Measurements from ENCODE around the gene PPM1H.

PPM1H gene

GRCh38 chr12:62793256-62794217, 141.4 kb downstream of the PPM1H start:
- H3K9me3 ChIP-seq (ENCODE audit: control insufficient read depth, low read length), result no peaks in the 10 kb centered on the region
- DNase-seq, result peak; percentile 35 to 54 (median 38)
- no peak overlapping the region for H3K4me3 ChIP-seq (ENCODE audit: insufficient read depth, low read depth, low read length, poor library complexity, severe bottlenecking)
- no peak overlapping the region for H3K27ac ChIP-seq (ENCODE audit: insufficient read depth, low read length, poor library complexity, severe bottlenecking)
- H3K36me3 ChIP-seq (ENCODE audit: control insufficient read depth, insufficient read depth, low read length), result no peaks in the 10 kb centered on the region
- no peaks in the 10 kb centered on the region for H3K27me3 ChIP-seq (replicated peaks; ENCODE audit: control insufficient read depth, insufficient read depth, low read length, poor library complexity, severe bottlenecking)
- no peaks in the 10 kb centered on the region for H3K4me1 ChIP-seq (ENCODE audit: control insufficient read depth, insufficient read depth, low read length, poor library complexity, severe bottlenecking)

- no peak for DNase-seq
- Histone ChIP-seq H3K27ac (ENCODE audit: insufficient read depth, low read length, poor library complexity, severe bottlenecking) (no peak overlapping the region), H3K4me1 (ENCODE audit: control insufficient read depth, insufficient read depth, low read length, poor library complexity, severe bottlenecking) (no peaks in the 10 kb centered on the region)
These were observed 142.6 kb downstream of the PPM1H start for GRCh38 chr12:62792236-62792870.

GRCh38 chr12:62789851-62790250, 145.1 kb downstream of the PPM1H start:
- Histone ChIP-seq H3K9me3 (ENCODE audit: control insufficient read depth, low read length) (no peaks in the 10 kb centered on the region), H3K4me1 (ENCODE audit: control insufficient read depth, insufficient read depth, low read length, poor library complexity, severe bottlenecking) (no peaks in the 10 kb centered on the region), H3K27me3 (replicated peaks; ENCODE audit: control insufficient read depth, insufficient read depth, low read length, poor library complexity, severe bottlenecking) (no peaks in the 10 kb centered on the region), H3K36me3 (ENCODE audit: control insufficient read depth, insufficient read depth, low read length) (no peaks in the 10 kb centered on the region), H3K4me3 (ENCODE audit: insufficient read depth, low read depth, low read length, poor library complexity, severe bottlenecking) (no peak overlapping the region), H3K27ac (ENCODE audit: insufficient read depth, low read length, poor library complexity, severe bottlenecking) (no peak overlapping the region)
- DNase-seq, result no peak

More at GRCh38 chr12:62792236-62792870, 142.6 kb downstream of the PPM1H start:
- H3K36me3 ChIP-seq (ENCODE audit: control insufficient read depth, insufficient read depth, low read length), result no peaks in the 10 kb centered on the region
- H3K27me3 ChIP-seq (replicated peaks; ENCODE audit: control insufficient read depth, insufficient read depth, low read length, poor library complexity, severe bottlenecking), result no peaks in the 10 kb centered on the region
- no peak overlapping the region for H3K4me3 ChIP-seq (ENCODE audit: insufficient read depth, low read depth, low read length, poor library complexity, severe bottlenecking)
- no peaks in the 10 kb centered on the region for H3K9me3 ChIP-seq (ENCODE audit: control insufficient read depth, low read length)

- no peak overlapping the region for H3K4me3 ChIP-seq (ENCODE audit: insufficient read depth, low read depth, low read length, poor library complexity, severe bottlenecking)
- H3K27ac ChIP-seq (ENCODE audit: insufficient read depth, low read length, poor library complexity, severe bottlenecking), result no peak overlapping the region
- no peak for DNase-seq
- H3K36me3 ChIP-seq (ENCODE audit: control insufficient read depth, insufficient read depth, low read length), result no peaks in the 10 kb centered on the region
- no peaks in the 10 kb centered on the region for H3K4me1 ChIP-seq (ENCODE audit: control insufficient read depth, insufficient read depth, low read length, poor library complexity, severe bottlenecking)
- no peaks in the 10 kb centered on the region for H3K9me3 ChIP-seq (ENCODE audit: control insufficient read depth, low read length)
- no peaks in the 10 kb centered on the region for H3K27me3 ChIP-seq (replicated peaks; ENCODE audit: control insufficient read depth, insufficient read depth, low read length, poor library complexity, severe bottlenecking)
These were observed 147.3 kb downstream of the PPM1H start for GRCh38 chr12:62787611-62788010.

- H3K4me3 ChIP-seq (ENCODE audit: insufficient read depth, low read depth, low read length, poor library complexity, severe bottlenecking), result no peak overlapping the region
- no peaks in the 10 kb centered on the region for H3K36me3 ChIP-seq (ENCODE audit: control insufficient read depth, insufficient read depth, low read length)
- H3K27ac ChIP-seq (ENCODE audit: insufficient read depth, low read length, poor library complexity, severe bottlenecking), result no peak overlapping the region
- no peak for DNase-seq
- no peaks in the 10 kb centered on the region for H3K9me3 ChIP-seq (ENCODE audit: control insufficient read depth, low read length)
- H3K4me1 ChIP-seq (ENCODE audit: control insufficient read depth, insufficient read depth, low read length, poor library complexity, severe bottlenecking), result no peaks in the 10 kb centered on the region
- no peaks in the 10 kb centered on the region for H3K27me3 ChIP-seq (replicated peaks; ENCODE audit: control insufficient read depth, insufficient read depth, low read length, poor library complexity, severe bottlenecking)
These were observed 147.9 kb downstream of the PPM1H start for GRCh38 chr12:62787023-62787422.

- DNase-seq, result no peak
- Histone ChIP-seq H3K27me3 (replicated peaks; ENCODE audit: control insufficient read depth, insufficient read depth, low read length, poor library complexity, severe bottlenecking) (no peaks in the 10 kb centered on the region), H3K4me3 (ENCODE audit: insufficient read depth, low read depth, low read length, poor library complexity, severe bottlenecking) (no peak overlapping the region), H3K36me3 (ENCODE audit: control insufficient read depth, insufficient read depth, low read length) (no peaks in the 10 kb centered on the region), H3K9me3 (ENCODE audit: control insufficient read depth, low read length) (no peaks in the 10 kb centered on the region), H3K27ac (ENCODE audit: insufficient read depth, low read length, poor library complexity, severe bottlenecking) (no peak overlapping the region), H3K4me1 (ENCODE audit: control insufficient read depth, insufficient read depth, low read length, poor library complexity, severe bottlenecking) (no peaks in the 10 kb centered on the region)
These were observed 148.9 kb downstream of the PPM1H start for GRCh38 chr12:62785941-62786559.

- Histone ChIP-seq H3K4me3 (ENCODE audit: insufficient read depth, low read depth, low read length, poor library complexity, severe bottlenecking) (no peak overlapping the region), H3K9me3 (ENCODE audit: control insufficient read depth, low read length) (no peaks in the 10 kb centered on the region), H3K27ac (ENCODE audit: insufficient read depth, low read length, poor library complexity, severe bottlenecking) (no peak overlapping the region), H3K27me3 (replicated peaks; ENCODE audit: control insufficient read depth, insufficient read depth, low read length, poor library complexity, severe bottlenecking) (no peaks in the 10 kb centered on the region), H3K36me3 (ENCODE audit: control insufficient read depth, insufficient read depth, low read length) (no peaks in the 10 kb centered on the region), H3K4me1 (ENCODE audit: control insufficient read depth, insufficient read depth, low read length, poor library complexity, severe bottlenecking) (no peaks in the 10 kb centered on the region)
- no peak for DNase-seq
These were observed 150.4 kb downstream of the PPM1H start for GRCh38 chr12:62784576-62784975.

- Histone ChIP-seq H3K4me3 (ENCODE audit: insufficient read depth, low read depth, low read length, poor library complexity, severe bottlenecking) (no peak overlapping the region), H3K9me3 (ENCODE audit: control insufficient read depth, low read length) (no peaks in the 10 kb centered on the region), H3K27ac (ENCODE audit: insufficient read depth, low read length, poor library complexity, severe bottlenecking) (no peak overlapping the region), H3K4me1 (ENCODE audit: control insufficient read depth, insufficient read depth, low read length, poor library complexity, severe bottlenecking) (no peaks in the 10 kb centered on the region), H3K27me3 (replicated peaks; ENCODE audit: control insufficient read depth, insufficient read depth, low read length, poor library complexity, severe bottlenecking) (no peaks in the 10 kb centered on the region), H3K36me3 (ENCODE audit: control insufficient read depth, insufficient read depth, low read length) (no peaks in the 10 kb centered on the region)
- no peak for DNase-seq
These were observed 151.1 kb downstream of the PPM1H start for GRCh38 chr12:62783881-62784280.

GRCh38 chr12:62781136-62781880, 153.6 kb downstream of the PPM1H start:
- H3K27me3 ChIP-seq (replicated peaks; ENCODE audit: control insufficient read depth, insufficient read depth, low read length, poor library complexity, severe bottlenecking), result no peaks in the 10 kb centered on the region
- no peaks in the 10 kb centered on the region for H3K36me3 ChIP-seq (ENCODE audit: control insufficient read depth, insufficient read depth, low read length)
- no peak for DNase-seq
- H3K4me3 ChIP-seq (ENCODE audit: insufficient read depth, low read depth, low read length, poor library complexity, severe bottlenecking), result no peak overlapping the region
- no peak overlapping the region for H3K27ac ChIP-seq (ENCODE audit: insufficient read depth, low read length, poor library complexity, severe bottlenecking)
- no peaks in the 10 kb centered on the region for H3K4me1 ChIP-seq (ENCODE audit: control insufficient read depth, insufficient read depth, low read length, poor library complexity, severe bottlenecking)
- no peaks in the 10 kb centered on the region for H3K9me3 ChIP-seq (ENCODE audit: control insufficient read depth, low read length)

Measured in effector memory CD4-positive, alpha-beta T cell (primary cell).